Fibroblast of the aortic adventitia (primary cell): ENCODE results near the gene DENND5B. TPM values are rescaled to one million over a fixed set of nuclear protein-coding genes. Genes with fewer than 3 reads are reported as not detected.
A peak's percentile ranks its signal among the peaks of the same experiment; 100 is the strongest.

ENCODE experiments used
- DNase-seq: peaks from one replicate; pipeline ENCODE4 v3.0.0-alpha.2; 2010; ENCODE audit warnings: low read depth
- H3K4me3 ChIP-seq: 2 replicates; pipeline ENCODE4 v1.5.1; 2011; ENCODE audit warnings: low read depth, mild to moderate bottlenecking, control low read depth, low read length, moderate library complexity
- total RNA-seq: library from RNA; depleted of rRNA; stranded (reverse); fragments of >200 nt; gene quantifications from 2 replicates; pipeline ENCODE4 v1.2.3, GENCODE V29; 2012; ENCODE audit warnings: low replicate concordance
- TF ChIP-seq, protein P1 (sequence below): IDR thresholded peaks from 2 replicates; pipeline ENCODE4 v1.5.1; 2011; ENCODE audit warnings: mild to moderate bottlenecking, low read length, control low read depth, inconsistent platforms; ENCODE audit not compliant: insufficient read depth

DENND5B gene
- total RNA-seq, 1 donor: 19.2 TPM

DNA sequence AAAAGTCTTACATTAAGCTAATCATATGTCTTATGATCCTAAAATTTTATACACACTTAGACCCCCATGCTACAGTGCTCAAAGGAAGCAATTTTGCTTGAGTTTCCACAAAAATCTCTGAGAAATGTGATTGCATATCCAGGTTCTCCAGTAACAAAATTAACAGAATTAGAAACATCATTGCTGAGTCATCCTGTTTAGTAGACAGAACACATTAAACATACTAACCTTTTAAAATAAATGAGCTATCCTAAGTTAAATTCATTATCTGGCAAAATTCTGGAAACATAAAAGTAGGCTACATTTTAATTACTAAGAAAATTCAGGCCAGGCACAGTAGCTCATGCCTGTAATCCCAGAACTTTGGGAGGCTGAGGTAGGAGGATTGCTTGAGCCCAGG lies 94.7 kb downstream of the DENND5B start:
- DNase-seq: no peak
- TF ChIP-seq, protein P1, sequence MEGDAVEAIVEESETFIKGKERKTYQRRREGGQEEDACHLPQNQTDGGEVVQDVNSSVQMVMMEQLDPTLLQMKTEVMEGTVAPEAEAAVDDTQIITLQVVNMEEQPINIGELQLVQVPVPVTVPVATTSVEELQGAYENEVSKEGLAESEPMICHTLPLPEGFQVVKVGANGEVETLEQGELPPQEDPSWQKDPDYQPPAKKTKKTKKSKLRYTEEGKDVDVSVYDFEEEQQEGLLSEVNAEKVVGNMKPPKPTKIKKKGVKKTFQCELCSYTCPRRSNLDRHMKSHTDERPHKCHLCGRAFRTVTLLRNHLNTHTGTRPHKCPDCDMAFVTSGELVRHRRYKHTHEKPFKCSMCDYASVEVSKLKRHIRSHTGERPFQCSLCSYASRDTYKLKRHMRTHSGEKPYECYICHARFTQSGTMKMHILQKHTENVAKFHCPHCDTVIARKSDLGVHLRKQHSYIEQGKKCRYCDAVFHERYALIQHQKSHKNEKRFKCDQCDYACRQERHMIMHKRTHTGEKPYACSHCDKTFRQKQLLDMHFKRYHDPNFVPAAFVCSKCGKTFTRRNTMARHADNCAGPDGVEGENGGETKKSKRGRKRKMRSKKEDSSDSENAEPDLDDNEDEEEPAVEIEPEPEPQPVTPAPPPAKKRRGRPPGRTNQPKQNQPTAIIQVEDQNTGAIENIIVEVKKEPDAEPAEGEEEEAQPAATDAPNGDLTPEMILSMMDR: no peak
- no peak overlapping the region for H3K4me3 ChIP-seq

DNA sequence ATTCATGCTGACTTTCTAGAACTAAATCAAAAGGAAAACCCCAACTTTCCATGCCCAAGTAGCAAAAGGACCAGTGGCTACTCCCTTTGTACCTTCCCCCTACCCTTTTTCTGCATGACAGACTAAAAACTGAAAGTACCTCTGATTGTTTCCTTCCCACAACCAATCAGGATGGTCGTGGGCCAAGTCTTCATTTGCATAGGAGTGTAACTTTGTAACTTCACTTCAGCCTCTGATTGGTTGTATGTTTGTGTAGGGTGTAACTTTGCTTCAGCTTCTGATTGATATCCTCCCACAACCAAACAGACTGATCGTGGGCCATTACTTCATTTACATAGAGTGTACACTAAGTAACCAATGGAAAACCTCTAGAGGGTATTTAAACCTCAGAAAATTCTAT lies 96.5 kb downstream of the DENND5B start:
- H3K4me3 ChIP-seq: no peak overlapping the region
- TF ChIP-seq, protein P1: no peak
- DNase-seq: no peak

DNA sequence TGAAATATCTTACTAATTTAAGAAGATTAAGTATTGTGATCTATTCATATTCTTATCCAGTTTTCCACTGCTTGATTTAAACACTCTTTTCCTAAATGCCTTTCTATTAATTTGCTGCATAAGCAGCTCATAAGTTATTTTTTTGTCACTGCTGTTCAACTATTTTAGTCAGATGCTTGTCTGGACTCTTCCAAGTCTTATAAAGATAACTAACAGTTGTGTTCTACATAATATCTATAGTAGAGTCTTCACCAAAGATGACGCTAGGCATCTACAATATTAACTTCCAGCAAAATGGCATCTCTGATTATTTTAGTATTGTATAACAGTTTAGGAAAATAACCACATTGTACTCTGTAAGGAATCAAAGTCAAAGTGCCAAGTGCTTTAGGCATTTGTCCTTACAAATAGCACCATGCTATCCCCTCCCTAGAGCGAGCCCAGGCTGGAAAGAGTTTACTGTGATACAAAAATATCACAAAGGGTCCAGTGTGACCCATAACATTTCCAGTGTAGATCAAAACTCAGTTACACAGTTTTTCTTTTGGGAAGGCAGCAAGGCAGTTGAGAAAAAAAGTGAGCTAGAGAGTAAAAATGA lies 98.2 kb downstream of the DENND5B start:
- TF ChIP-seq, protein P1: no peak
- no peak overlapping the region for H3K4me3 ChIP-seq
- DNase-seq: no peak

DNA sequence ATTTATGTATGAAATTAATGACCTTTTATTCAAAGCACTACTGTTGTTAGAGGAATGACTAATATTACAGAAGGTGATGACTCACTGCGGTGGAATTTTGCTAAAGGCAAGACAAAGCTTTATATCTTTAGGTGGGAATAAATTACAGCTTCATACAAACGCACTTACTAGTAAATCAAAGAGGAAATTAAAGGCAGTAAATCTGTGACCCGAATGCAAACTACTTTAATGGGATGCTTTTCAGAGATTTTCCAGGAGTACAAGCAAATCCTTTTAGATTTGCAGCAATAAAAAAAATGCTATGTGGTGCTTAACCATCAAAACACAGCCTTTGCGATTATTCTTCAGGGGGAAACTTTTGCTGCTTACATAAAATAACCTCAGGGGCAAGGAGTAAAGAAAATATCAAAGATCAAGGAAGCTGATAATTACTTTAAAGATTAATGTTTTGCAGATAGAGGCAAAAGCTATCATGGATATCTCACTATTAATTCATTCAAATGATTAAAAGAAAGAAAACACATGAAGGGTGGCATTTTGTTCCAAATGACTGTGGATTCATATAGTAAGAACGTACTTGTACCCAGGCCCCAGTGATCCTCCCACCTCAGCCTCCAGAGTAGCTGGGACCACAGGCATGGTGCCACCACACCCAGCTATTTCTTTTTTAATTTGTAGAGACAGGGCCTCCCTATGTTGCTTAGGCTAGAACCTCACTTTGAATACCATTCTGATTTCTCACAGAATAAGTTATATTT lies 98.9 kb downstream of the DENND5B start:
- H3K4me3 ChIP-seq: no peak overlapping the region
- peak; percentile 85 for DNase-seq
- TF ChIP-seq, protein P1: no peak

DNA sequence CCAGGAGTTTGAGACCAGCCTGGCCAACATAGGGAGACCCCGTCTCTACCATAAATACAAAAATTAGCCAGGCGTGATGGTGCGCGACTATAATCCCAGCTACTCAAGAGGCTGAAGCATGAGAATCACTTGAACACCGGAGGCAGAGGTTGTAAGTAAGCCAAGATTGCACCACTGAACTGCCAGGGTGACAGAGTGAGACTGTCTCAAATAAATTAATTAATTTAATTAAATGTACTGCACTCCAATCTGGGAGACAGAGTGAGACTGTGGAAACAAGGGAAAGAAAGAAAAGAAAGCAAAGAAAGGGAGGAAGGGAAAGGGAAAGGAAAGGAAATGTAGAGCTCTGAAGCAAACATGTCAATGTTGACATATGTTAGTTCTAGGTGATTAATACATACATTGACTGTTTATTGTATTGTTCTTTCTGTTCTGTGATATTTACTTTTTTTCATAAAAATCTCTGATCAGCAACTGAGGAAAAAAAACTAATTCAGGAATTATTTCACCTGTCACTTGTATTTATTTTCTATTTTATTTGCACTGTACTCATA lies 99.6 kb downstream of the DENND5B start:
- no peak overlapping the region for H3K4me3 ChIP-seq
- TF ChIP-seq, protein P1: no peak
- DNase-seq: no peak

DNA sequence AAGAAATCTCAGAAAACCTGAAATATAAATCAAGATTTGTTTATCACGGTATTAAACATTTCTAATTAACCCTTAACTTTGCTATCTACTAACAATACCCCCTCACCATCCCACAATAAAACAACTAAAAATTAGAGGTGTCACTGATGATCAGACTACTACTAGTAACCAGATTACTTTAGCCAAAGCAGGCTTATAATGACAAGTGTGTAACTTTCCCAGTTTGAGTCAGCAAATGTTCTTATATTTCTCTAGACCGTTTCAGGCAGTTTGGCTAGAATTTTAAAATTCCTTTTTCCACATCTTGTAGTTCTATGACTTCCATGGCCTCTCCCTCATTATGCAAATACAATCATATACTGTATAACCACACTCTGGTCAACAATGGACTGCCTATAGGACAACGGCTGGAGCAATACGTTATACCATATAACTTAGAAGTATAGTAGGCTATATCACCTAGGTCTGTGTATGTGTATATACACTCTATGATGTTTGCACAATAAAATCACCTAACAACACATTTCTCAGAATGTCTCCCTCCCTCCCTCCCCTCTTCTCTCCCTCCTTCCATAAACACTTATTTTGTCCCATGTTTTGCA lies 102.1 kb downstream of the DENND5B start:
- no peak for DNase-seq
- TF ChIP-seq, protein P1: no peak
- H3K4me3 ChIP-seq: no peak overlapping the region
